Esophagus squamous epithelium (tissue), 5 donors: ENCODE data around the gene PRR15L. TPM values are rescaled to one million over a fixed set of nuclear protein-coding genes. Genes with fewer than 3 reads are reported as not detected.

Experiments used
- DNase-seq: peaks from one replicate; lab custom pipeline; 2025; lab: John Stamatoyannopoulos, UW
- H3K27ac ChIP-seq, 4 donors: fragments of 200-600 bp; sonication (generic); one replicate each; pipeline ENCODE4 v1.5.1; 2016 to 2019; ENCODE audit warnings: mild to moderate bottlenecking in 1 of 4
- H3K27me3 ChIP-seq, 4 donors: fragments of 200-600 bp; sonication (generic); 1 replicate in 3 of 4; 2 replicates in 1 of 4; pipeline versions ENCODE4 v1.5.1 to v1.6.0; 2017 to 2021; ENCODE audit warnings: antibody characterized with exemption in 1 of 4
- H3K36me3 ChIP-seq, 3 donors: fragments of 200-600 bp; sonication (generic); one replicate each; pipeline ENCODE4 v1.5.1; 2016 to 2019
- H3K4me1 ChIP-seq, 3 donors: fragments of 200-600 bp; sonication (generic); one replicate each; pipeline ENCODE4 v1.5.1; 2017 to 2019
- H3K4me3 ChIP-seq, 4 donors: fragments of 200-600 bp; sonication (generic); 1 replicate in 3 of 4; 2 replicates in 1 of 4; pipeline ENCODE4 v1.5.1; 2016 to 2019; ENCODE audit warnings: mild to moderate bottlenecking in 2 of 4, moderate library complexity in 1 of 4
- H3K9me3 ChIP-seq, 3 donors: fragments of 200-600 bp; sonication (generic); one replicate each; pipeline ENCODE4 v1.5.1; 2016 to 2019
- POLR2A ChIP-seq, 4 donors: fragments of 450-650 bp; IDR thresholded peaks; one replicate each; pipeline ENCODE4 v1.6.1; 2017; ENCODE audit warnings: antibody characterized with exemption in 4 of 4, mild to moderate bottlenecking in 4 of 4, moderate library complexity in 3 of 4
- whole genome bisulfite sequencing, 2 donors: methylation state at CpG; one replicate each; pipeline ENCODE4 v1.1.5; 2018; 5-methylcytosine and 5-hydroxymethylcytosine counted together
- intact Hi-C: fragments of 100-400 bp; cut with DNase I; formaldehyde crosslinking; loops from one replicate; pipeline ENCODE4 v1.15.0; 2022
- total RNA-seq, 4 donors: library from RNA; depleted of rRNA; stranded (reverse); fragments of >200 nt; gene quantifications; one replicate each; pipeline ENCODE4 v1.1.0, GENCODE V29; 2016
- TF ChIP-seq, protein P1 (sequence below), 6 experiments: fragments of 450-650 bp in 4 of 6; fragments of 200-600 bp in 2 of 6; sonication (generic) in 2 of 6; IDR thresholded peaks; one replicate each; pipeline ENCODE4 v1.5.1; 2016 to 2019; ENCODE audit warnings: antibody characterized with exemption in 6 of 6, mild to moderate bottlenecking in 4 of 6, moderate library complexity in 4 of 6
- donor health status: DM: yes; HTN: yes; CAD: no.

The PRR15L gene
- total RNA-seq, 4 donors from 2014 or later, result 3.3 to 12.5 (median 7.1) TPM

DNA sequence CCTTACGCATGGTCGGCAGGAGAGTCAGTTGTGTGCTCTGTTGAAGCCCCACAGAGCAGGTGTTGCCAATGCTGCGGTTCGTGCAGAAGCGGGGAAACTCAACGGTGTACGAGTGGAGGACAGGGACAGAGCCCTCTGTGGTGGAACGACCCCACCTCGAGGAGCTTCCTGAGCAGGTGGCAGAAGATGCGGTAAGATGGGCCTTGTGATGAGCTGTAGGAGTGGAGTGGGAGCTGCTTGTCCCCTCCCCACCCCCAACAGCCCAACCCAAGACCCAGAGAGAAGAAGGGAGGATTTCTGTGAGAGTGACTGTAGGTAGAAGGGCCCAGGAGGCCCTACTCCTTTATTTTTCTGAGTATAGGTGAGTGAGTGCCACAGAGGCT is 18.1 kb upstream of the PRR15L start:
- peaks cover 24 to 80% (median 52%) of the 10 kb centered on the region in 3 donors for H3K36me3 ChIP-seq
- no peak for TF ChIP-seq POLR2A (IDR thresholded peaks at IDR 0.05)
- TF ChIP-seq, protein P1, sequence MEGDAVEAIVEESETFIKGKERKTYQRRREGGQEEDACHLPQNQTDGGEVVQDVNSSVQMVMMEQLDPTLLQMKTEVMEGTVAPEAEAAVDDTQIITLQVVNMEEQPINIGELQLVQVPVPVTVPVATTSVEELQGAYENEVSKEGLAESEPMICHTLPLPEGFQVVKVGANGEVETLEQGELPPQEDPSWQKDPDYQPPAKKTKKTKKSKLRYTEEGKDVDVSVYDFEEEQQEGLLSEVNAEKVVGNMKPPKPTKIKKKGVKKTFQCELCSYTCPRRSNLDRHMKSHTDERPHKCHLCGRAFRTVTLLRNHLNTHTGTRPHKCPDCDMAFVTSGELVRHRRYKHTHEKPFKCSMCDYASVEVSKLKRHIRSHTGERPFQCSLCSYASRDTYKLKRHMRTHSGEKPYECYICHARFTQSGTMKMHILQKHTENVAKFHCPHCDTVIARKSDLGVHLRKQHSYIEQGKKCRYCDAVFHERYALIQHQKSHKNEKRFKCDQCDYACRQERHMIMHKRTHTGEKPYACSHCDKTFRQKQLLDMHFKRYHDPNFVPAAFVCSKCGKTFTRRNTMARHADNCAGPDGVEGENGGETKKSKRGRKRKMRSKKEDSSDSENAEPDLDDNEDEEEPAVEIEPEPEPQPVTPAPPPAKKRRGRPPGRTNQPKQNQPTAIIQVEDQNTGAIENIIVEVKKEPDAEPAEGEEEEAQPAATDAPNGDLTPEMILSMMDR (IDR thresholded peaks at IDR 0.05), result no peak
- H3K9me3 ChIP-seq, result no peaks in the 10 kb centered on the region
- no peak for DNase-seq
- H3K27me3 ChIP-seq, result no peaks in the 10 kb centered on the region
- no peak overlapping the region for H3K27ac ChIP-seq
- peaks cover 7 to 18% (median 8%) of the 10 kb centered on the region in 3 donors for H3K4me1 ChIP-seq
- intact Hi-C loops, result no loop called here
- H3K4me3 ChIP-seq, result no peak overlapping the region
- 87 to 92% methylated on average over 7 to 10 of the region's 10 CpGs for WGBS, 2 donors

GRCh38 chr17:47975189-47975822 is 17.6 kb upstream of the PRR15L start:
- TF ChIP-seq, protein P1 (IDR thresholded peaks at IDR 0.05), result no peak
- TF ChIP-seq POLR2A (IDR thresholded peaks at IDR 0.05), result no peak
- H3K36me3 ChIP-seq, result peaks cover 24 to 75% (median 47%) of the 10 kb centered on the region in 3 donors
- H3K4me3 ChIP-seq, result no peak overlapping the region
- no peaks in the 10 kb centered on the region for H3K27me3 ChIP-seq
- intact Hi-C loops, result no loop called here
- DNase-seq, result no peak
- 80 to 91% methylated on average over 1 to 14 of the region's 15 CpGs for WGBS, 2 donors
- peaks cover 7 to 21% (median 9%) of the 10 kb centered on the region in 3 donors for H3K4me1 ChIP-seq
- H3K27ac ChIP-seq, result no peak overlapping the region
- H3K9me3 ChIP-seq, result no peaks in the 10 kb centered on the region

DNA sequence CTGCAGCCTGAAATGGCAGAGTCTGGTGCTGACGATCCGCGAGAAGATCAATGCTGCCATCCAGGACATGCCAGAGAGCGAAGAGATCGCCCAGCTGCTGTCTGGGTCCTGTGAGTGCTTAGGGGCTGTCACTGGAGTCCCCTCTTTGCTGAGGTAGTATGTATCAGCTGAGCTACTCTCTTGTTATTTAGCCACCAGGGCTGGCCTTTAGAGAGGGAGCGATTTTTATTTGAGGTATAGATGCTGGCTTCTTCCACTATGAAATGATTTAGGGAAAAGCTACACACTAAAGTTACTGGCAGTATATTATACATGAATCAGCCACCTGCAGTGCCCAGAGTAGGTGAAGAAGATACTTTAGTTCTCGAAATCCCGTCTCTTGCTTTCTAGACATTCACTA is 15.9 kb upstream of the PRR15L start:
- no peak for TF ChIP-seq POLR2A (IDR thresholded peaks at IDR 0.05)
- TF ChIP-seq, protein P1 (IDR thresholded peaks at IDR 0.05), result no peak
- H3K27me3 ChIP-seq, result no peaks in the 10 kb centered on the region
- no peak overlapping the region for H3K4me3 ChIP-seq
- no peaks in the 10 kb centered on the region for H3K9me3 ChIP-seq
- DNase-seq, result no peak
- H3K36me3 ChIP-seq, result peaks cover 21 to 58% (median 41%) of the 10 kb centered on the region in 3 donors
- no peak overlapping the region for H3K27ac ChIP-seq
- peaks cover 7 to 28% (median 12%) of the 10 kb centered on the region in 3 donors for H3K4me1 ChIP-seq
- WGBS, 2 donors, result 88 to 90% methylated on average over 8 of the region's 8 CpGs
- intact Hi-C loops, result no loop called here

DNA sequence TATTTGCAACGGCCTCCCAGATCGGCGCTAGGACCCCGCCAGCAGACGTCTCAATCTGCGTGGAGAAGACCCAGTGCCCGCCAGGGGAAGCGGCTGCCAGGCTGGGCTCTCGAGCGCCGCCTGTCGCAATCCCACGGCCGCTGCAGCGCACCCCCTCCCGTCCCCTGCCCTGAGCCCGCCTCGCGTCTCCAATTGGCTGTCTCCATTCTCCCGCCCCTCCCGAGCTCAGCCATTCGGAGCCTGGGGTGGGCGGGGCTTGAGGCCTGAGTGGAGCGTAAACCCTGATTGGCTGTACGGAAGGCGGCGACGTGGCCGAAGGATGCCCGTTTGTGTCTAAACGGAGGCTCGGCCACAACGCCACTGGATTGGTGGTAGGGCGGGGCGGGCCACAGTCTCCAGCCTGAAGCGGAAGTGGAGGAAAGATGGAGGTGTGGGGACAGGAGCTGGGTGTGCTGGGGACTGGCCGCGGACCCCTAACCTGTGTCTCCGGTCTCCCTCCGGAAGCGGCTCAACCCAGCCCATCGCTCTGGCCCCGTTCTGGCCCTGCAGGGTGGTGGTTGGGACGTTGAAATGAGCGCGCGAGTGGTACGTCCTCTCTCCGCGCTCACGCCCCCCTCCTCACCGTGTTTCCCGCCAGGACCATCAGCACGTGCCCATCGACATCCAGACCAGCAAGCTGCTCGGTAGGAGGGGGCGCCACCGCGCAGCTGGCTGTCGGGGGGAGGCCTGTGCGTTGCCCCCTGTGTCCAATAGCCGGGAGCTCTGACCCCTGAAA is 13.2 kb upstream of the PRR15L start, which contains the start of gene CDK5RAP3:
Gene CDK5RAP3, plus strand, starts transcription at position 389 of the 775 bp plus-strand sequence. Its CDS starts 34 bp downstream, at position 423.
- Histone ChIP-seq H3K36me3 (peaks cover 10 to 31% (median 25%) of the 10 kb centered on the region in 3 donors), H3K4me3 (peak within 1 kb of the TSS; percentile 57 to 93 (median 88)), H3K27me3 (no peaks in the 10 kb centered on the region), H3K27ac (peak within 1 kb of the TSS; percentile 83 to 93 (median 88)), H3K4me1 (peaks cover 17 to 54% (median 20%) of the 10 kb centered on the region in 3 donors), H3K9me3 (no peaks in the 10 kb centered on the region)
- TF ChIP-seq, protein P1 (IDR thresholded peaks at IDR 0.05), result peak; percentile 89 to 99 (median 98)
- peak in 2 of 4 donors; percentile 75 to 80 for TF ChIP-seq POLR2A (IDR thresholded peaks at IDR 0.05)
- intact Hi-C loops, result no loop called here
- peak; percentile 99 for DNase-seq
- 0 to 1% methylated on average over 1 to 35 of the region's 62 CpGs for WGBS, 2 donors
